OCI-LY7 (cell line): ENCODE measurements around the gene CGNL1. TPM values are rescaled to one million over a fixed set of nuclear protein-coding genes. Genes with fewer than 3 reads are reported as not detected.

Experiments used
- BruUV-seq: library from RNA; stranded (reverse); fragments of 400-500 nt; replicated peaks from 2 replicates; lab custom pipeline; 2021; lab: Mats Ljungman, UMichigan
- CTCF ChIA-PET: fragments of 300-600 bp; sonication (Branson Sonifier 250); formaldehyde crosslinking; loops from one replicate; lab custom pipeline; 2022; ENCODE audit warnings: antibody characterized with exemption; ENCODE audit not compliant: unreplicated experiment; lab: Charles Lee
- POLR2A ChIA-PET: fragments of 300-600 bp; sonication (Branson Sonifier 250); formaldehyde crosslinking; loops from one replicate; lab custom pipeline; 2022; ENCODE audit warnings: antibody characterized with exemption; lab: Charles Lee
- DNase-seq: peaks from one replicate; pipeline ENCODE4 v3.0.0-alpha.2; 2015; ENCODE audit warnings: low spot score
- H2AFZ ChIP-seq: fragments of 200-600 bp; sonication (generic), shearing (Covaris generic); 2 replicates; pipeline ENCODE4 v1.6.1; 2014; ENCODE audit warnings: mild to moderate bottlenecking, antibody characterized with exemption, low read length, moderate library complexity
- H3K27ac ChIP-seq: fragments of 200-600 bp; sonication (generic); 2 replicates; pipeline ENCODE4 v1.5.1; 2014; ENCODE audit warnings: mixed run types, low read depth, mild to moderate bottlenecking, moderate library complexity, low read length, inconsistent platforms; ENCODE audit not compliant: poor library complexity, severe bottlenecking
- H3K36me3 ChIP-seq: fragments of 200-600 bp; sonication (generic); 2 replicates; pipeline ENCODE4 v1.6.1; 2014; ENCODE audit warnings: mild to moderate bottlenecking, antibody characterized with exemption, low read length, moderate library complexity, mixed read lengths; ENCODE audit not compliant: insufficient read depth
- H3K4me1 ChIP-seq: fragments of 200-600 bp; sonication (generic); 2 replicates; pipeline ENCODE4 v1.5.1; 2014; ENCODE audit warnings: mild to moderate bottlenecking, low read length; ENCODE audit not compliant: insufficient read depth, poor library complexity, severe bottlenecking
- H3K4me2 ChIP-seq: fragments of 200-600 bp; sonication (generic); 2 replicates; pipeline ENCODE4 v1.6.1; 2014; ENCODE audit warnings: mild to moderate bottlenecking, low read length
- H3K4me3 ChIP-seq: fragments of 200-600 bp; sonication (generic); 2 replicates; pipeline ENCODE4 v1.5.1; 2014; ENCODE audit warnings: mild to moderate bottlenecking, low read depth, low read length; ENCODE audit not compliant: poor library complexity, severe bottlenecking
- H3K79me2 ChIP-seq: fragments of 200-600 bp; sonication (generic); 2 replicates; pipeline ENCODE4 v1.6.1; 2016; ENCODE audit warnings: low read depth, mild to moderate bottlenecking, low read length, moderate library complexity, mixed read lengths; ENCODE audit not compliant: insufficient read depth
- H3K9me2 ChIP-seq: fragments of 200-600 bp; sonication (generic); 2 replicates; pipeline ENCODE4 v1.6.1; 2016; ENCODE audit warnings: mild to moderate bottlenecking, low read length, mixed read lengths; ENCODE audit not compliant: insufficient read depth
- H3K9me3 ChIP-seq: fragments of 200-600 bp; sonication (generic); 2 replicates; pipeline ENCODE4 v1.6.1; 2014; ENCODE audit warnings: mild to moderate bottlenecking, mixed run types, low read length, mixed read lengths
- H4K20me1 ChIP-seq: fragments of 200-600 bp; sonication (generic); 2 replicates; pipeline ENCODE4 v1.6.1; 2014; ENCODE audit warnings: mild to moderate bottlenecking, antibody characterized with exemption, low read length, moderate library complexity, mixed read lengths; ENCODE audit not compliant: insufficient read depth
- CTCF ChIP-seq: fragments of 200-600 bp; sonication (generic); conservative IDR thresholded peaks from 2 replicates; pipeline ENCODE4 v1.5.1; 2014; ENCODE audit warnings: mild to moderate bottlenecking, antibody characterized with exemption, low read length, moderate library complexity, mixed read lengths
- EZH2phosphoT487 ChIP-seq: fragments of 200-600 bp; sonication (generic); IDR thresholded peaks from 2 replicates; pipeline ENCODE4 v1.6.1; 2018; ENCODE audit warnings: low read depth, borderline replicate concordance, mild to moderate bottlenecking, mixed run types, antibody characterized with exemption, low read length, moderate library complexity, mixed read lengths
- intact Hi-C: fragments of 100-400 bp; cut with micrococcal nuclease; formaldehyde crosslinking; loops from one replicate; pipeline ENCODE4 v1.10.0; 2022; ENCODE audit not compliant: unreplicated experiment
- total RNA-seq, 2 experiments: library from RNA; depleted of rRNA in 1 of 2; stranded (reverse); fragments of >200 nt in 1 of 2; shearing (Covaris generic) in 1 of 2; gene quantifications; 2 replicates each; pipeline ENCODE4 v1.2.3, GENCODE V29; 2014 to 2022

The CGNL1 gene
- total RNA-seq, 2 experiments from 2014 or later = 0.04 TPM; not detected in 1

- CTCF ChIA-PET = no interaction called here
- no peaks in the 10 kb centered on the region for H4K20me1 ChIP-seq
Measured at GRCh38 chr15:57442335-57442734, 66.0 kb downstream of the CGNL1 start.

GRCh38 chr15:57443486-57443885, 67.2 kb downstream of the CGNL1 start:
- no peak for DNase-seq
- ChIA-PET POLR2A (interaction anchor here (0.7 kb wide), 1 partner anchor 68 kb away, joined by 3 read pairs; no protein-coding TSS in a partner anchor), CTCF (no interaction called here)
- no peak overlapping the region for H2AFZ ChIP-seq
- H3K9me3 ChIP-seq = no peaks in the 10 kb centered on the region
- no peak overlapping the region for H3K4me2 ChIP-seq
- no peak overlapping the region for H3K27ac ChIP-seq
- intact Hi-C loops = no loop called here
- no peak for TF ChIP-seq CTCF
- TF ChIP-seq EZH2phosphoT487 = no peak
- H3K79me2 ChIP-seq = no peaks in the 10 kb centered on the region
- no peaks in the 10 kb centered on the region for H3K9me2 ChIP-seq
- no TSS peak for BruUV-seq
- H3K36me3 ChIP-seq = no peaks in the 10 kb centered on the region
- H3K4me1 ChIP-seq = no peaks in the 10 kb centered on the region
- H4K20me1 ChIP-seq = no peaks in the 10 kb centered on the region
- H3K4me3 ChIP-seq = no peak overlapping the region

More at GRCh38 chr15:57442335-57442734, 66.0 kb downstream of the CGNL1 start:
- POLR2A ChIA-PET = no interaction called here
- Histone ChIP-seq H3K9me2 (no peaks in the 10 kb centered on the region), H3K27ac (no peak overlapping the region), H2AFZ (no peak overlapping the region), H3K79me2 (no peaks in the 10 kb centered on the region), H3K36me3 (no peaks in the 10 kb centered on the region), H3K4me1 (no peaks in the 10 kb centered on the region), H3K9me3 (no peaks in the 10 kb centered on the region), H3K4me2 (no peak overlapping the region), H3K4me3 (no peak overlapping the region)
- TF ChIP-seq CTCF (no peak), EZH2phosphoT487 (no peak)
- BruUV-seq = no TSS peak
- no peak for DNase-seq
- intact Hi-C loops = no loop called here

- no peaks in the 10 kb centered on the region for H3K79me2 ChIP-seq
- TF ChIP-seq EZH2phosphoT487 = no peak
- TF ChIP-seq CTCF = no peak
- DNase-seq = no peak
- H3K27ac ChIP-seq = no peak overlapping the region
- no peaks in the 10 kb centered on the region for H3K36me3 ChIP-seq
- H3K4me1 ChIP-seq = no peaks in the 10 kb centered on the region
- no peaks in the 10 kb centered on the region for H3K9me3 ChIP-seq
- no peak overlapping the region for H3K4me2 ChIP-seq
- CTCF ChIA-PET = no interaction called here
- no peaks in the 10 kb centered on the region for H4K20me1 ChIP-seq
- H3K4me3 ChIP-seq = no peak overlapping the region
- BruUV-seq = no TSS peak
- H2AFZ ChIP-seq = no peak overlapping the region
- intact Hi-C loops = no loop called here
- POLR2A ChIA-PET = interaction anchor here (0.5 kb wide), 1 partner anchor 910 kb away, joined by 4 read pairs; no protein-coding TSS in a partner anchor
- H3K9me2 ChIP-seq = no peaks in the 10 kb centered on the region
Measured at GRCh38 chr15:57444877-57445513, 68.7 kb downstream of the CGNL1 start.
